Activated CD8-positive, alpha-beta T cell treated with anti-CD3 and anti-CD28 coated beads for 36 hours (primary cell): Measurements from ENCODE around the gene PIP5K1B. TPM values are rescaled to one million over a fixed set of nuclear protein-coding genes. Genes with fewer than 3 reads are reported as not detected.

Experiments
- ATAC-seq: fragments of 200-7000 bp; cut with Tn5 transposase; one replicate; pipeline ENCODE4 v1.10.0; 2021; ENCODE audit warnings: mild to moderate bottlenecking, moderate library complexity
- CTCF ChIA-PET: fragments of 350-600 bp; sonication (Branson Sonifier 250); formaldehyde crosslinking; loops from one replicate; lab custom pipeline; 2021; ENCODE audit warnings: antibody characterized with exemption; lab: Charles Lee
- POLR2A ChIA-PET: fragments of 350-600 bp; sonication (Branson Sonifier 250); formaldehyde crosslinking; loops from one replicate; lab custom pipeline; 2021; ENCODE audit warnings: antibody characterized with exemption; lab: Charles Lee
- DNase-seq: peaks from one replicate; pipeline ENCODE4 v3.0.0-alpha.2; 2020
- H3K27ac Mint-ChIP-seq: one replicate; pipeline ENCODE4 v1.8.0; 2021; ENCODE audit warnings: mild to moderate bottlenecking, mixed read lengths
- H3K27me3 Mint-ChIP-seq: one replicate; pipeline ENCODE4 v1.8.0; 2021; ENCODE audit warnings: mixed read lengths
- H3K36me3 Mint-ChIP-seq: one replicate; pipeline ENCODE4 v1.8.0; 2021; ENCODE audit warnings: low read depth, mixed read lengths
- H3K4me1 Mint-ChIP-seq: one replicate; pipeline ENCODE4 v1.8.0; 2021; ENCODE audit warnings: low read depth, mixed read lengths
- H3K4me3 Mint-ChIP-seq: one replicate; pipeline ENCODE4 v1.8.0; 2021; ENCODE audit warnings: mild to moderate bottlenecking, moderate library complexity, mixed read lengths
- H3K9me3 Mint-ChIP-seq: one replicate; pipeline ENCODE4 v1.8.0; 2021; ENCODE audit warnings: mixed read lengths
- intact Hi-C: fragments of 100-400 bp; cut with micrococcal nuclease; formaldehyde crosslinking; loops from one replicate; pipeline ENCODE4 v1.10.0; 2022
- total RNA-seq, 2 experiments: library from RNA; stranded (reverse); gene quantifications; one replicate each; pipeline ENCODE4 v1.2.3, GENCODE V29; 2021
- TF ChIP-seq, protein P1 (sequence below): fragments of 200-600 bp; IDR thresholded peaks from one replicate; pipeline ENCODE4 v1.8.0; 2022; ENCODE audit warnings: antibody characterized with exemption, mild to moderate bottlenecking

Gene PIP5K1B
- total RNA-seq, 2 experiments from 2014 or later = 0.43 to 0.98 TPM

DNA sequence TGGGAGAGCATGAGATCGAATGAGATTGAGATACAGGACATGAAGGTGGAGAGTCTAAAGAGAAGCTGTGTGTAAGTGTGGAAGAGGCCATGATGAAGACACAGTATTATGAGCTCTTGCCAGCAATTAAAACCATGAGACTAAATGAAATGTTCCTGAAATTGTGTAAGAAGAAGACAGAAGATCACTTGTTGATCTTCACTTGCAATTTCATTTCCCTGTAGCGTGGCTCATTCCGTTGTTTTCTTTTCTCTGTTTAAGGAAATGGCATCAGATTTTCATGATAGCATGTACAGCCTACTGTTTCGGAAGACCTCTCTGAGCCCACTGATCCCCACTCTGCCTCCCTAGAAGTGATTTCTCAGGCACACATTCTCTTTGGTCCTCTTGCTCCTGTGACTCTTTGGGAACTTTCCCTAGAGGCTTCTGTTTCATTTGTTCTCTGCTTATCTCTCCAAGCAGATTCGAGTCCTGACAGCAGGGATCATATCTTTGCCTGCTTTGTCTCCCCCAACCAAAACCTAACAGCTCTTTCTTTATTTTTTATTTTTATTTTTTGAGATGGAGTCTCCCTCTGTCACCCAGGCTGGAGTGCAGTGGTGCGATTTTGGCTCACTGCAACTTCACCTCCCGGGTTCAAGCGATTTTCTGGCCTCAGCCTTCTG lies 16.8 kb downstream of the PIP5K1B start:
- DNase-seq = no peak
- TF ChIP-seq, protein P1, sequence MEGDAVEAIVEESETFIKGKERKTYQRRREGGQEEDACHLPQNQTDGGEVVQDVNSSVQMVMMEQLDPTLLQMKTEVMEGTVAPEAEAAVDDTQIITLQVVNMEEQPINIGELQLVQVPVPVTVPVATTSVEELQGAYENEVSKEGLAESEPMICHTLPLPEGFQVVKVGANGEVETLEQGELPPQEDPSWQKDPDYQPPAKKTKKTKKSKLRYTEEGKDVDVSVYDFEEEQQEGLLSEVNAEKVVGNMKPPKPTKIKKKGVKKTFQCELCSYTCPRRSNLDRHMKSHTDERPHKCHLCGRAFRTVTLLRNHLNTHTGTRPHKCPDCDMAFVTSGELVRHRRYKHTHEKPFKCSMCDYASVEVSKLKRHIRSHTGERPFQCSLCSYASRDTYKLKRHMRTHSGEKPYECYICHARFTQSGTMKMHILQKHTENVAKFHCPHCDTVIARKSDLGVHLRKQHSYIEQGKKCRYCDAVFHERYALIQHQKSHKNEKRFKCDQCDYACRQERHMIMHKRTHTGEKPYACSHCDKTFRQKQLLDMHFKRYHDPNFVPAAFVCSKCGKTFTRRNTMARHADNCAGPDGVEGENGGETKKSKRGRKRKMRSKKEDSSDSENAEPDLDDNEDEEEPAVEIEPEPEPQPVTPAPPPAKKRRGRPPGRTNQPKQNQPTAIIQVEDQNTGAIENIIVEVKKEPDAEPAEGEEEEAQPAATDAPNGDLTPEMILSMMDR = no peak
- intact Hi-C loops = no loop called here
- Mint-ChIP-seq H3K27ac (no peak overlapping the region), H3K4me1 (no peaks in the 10 kb centered on the region), H3K9me3 (no peaks in the 10 kb centered on the region), H3K27me3 (peaks cover 17% of the 10 kb centered on the region), H3K4me3 (no peak overlapping the region), H3K36me3 (no peaks in the 10 kb centered on the region)
- CTCF ChIA-PET = no interaction called here
- no peak for ATAC-seq
- POLR2A ChIA-PET = no interaction called here

DNA sequence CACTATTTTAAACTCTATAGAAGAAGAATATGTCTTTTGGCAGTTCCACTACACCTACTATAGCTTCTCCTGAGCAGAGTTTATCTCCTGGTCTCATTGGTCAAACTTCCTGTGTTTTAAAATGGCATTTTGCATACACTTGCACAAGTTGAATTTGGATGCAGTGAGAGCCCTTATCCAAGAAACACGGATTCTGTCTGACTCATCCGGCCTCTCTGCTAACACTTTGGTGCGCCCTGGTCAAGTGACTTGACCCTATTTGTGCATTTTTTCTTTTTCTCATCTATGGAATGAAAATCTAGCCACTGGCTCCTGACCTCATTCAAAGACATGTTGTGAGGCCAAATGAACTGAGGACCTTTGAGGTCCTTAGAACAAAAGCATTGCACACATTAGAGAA lies 20.0 kb downstream of the PIP5K1B start:
- intact Hi-C loops = no loop called here
- ATAC-seq = no peak
- Mint-ChIP-seq H3K27me3 (peaks cover 26% of the 10 kb centered on the region), H3K36me3 (no peaks in the 10 kb centered on the region), H3K27ac (no peak overlapping the region), H3K4me3 (no peak overlapping the region), H3K9me3 (no peaks in the 10 kb centered on the region), H3K4me1 (no peaks in the 10 kb centered on the region)
- POLR2A ChIA-PET = no interaction called here
- CTCF ChIA-PET = no interaction called here
- no peak for DNase-seq
- TF ChIP-seq, protein P1 = no peak

- no peak overlapping the region for H3K27ac Mint-ChIP-seq
- CTCF ChIA-PET = no interaction called here
- intact Hi-C loops = no loop called here
- H3K9me3 Mint-ChIP-seq = no peaks in the 10 kb centered on the region
- DNase-seq = no peak
- no peaks in the 10 kb centered on the region for H3K36me3 Mint-ChIP-seq
- no peak overlapping the region for H3K4me3 Mint-ChIP-seq
- TF ChIP-seq, protein P1 = no peak
- peaks cover 26% of the 10 kb centered on the region for H3K27me3 Mint-ChIP-seq
- POLR2A ChIA-PET = no interaction called here
- no peak for ATAC-seq
- no peaks in the 10 kb centered on the region for H3K4me1 Mint-ChIP-seq
Measured at GRCh38 chr9:68726489-68726888, 21.4 kb downstream of the PIP5K1B start.

GRCh38 chr9:68727636-68728035 lies 22.6 kb downstream of the PIP5K1B start:
- no peak overlapping the region for H3K27ac Mint-ChIP-seq
- H3K9me3 Mint-ChIP-seq = no peaks in the 10 kb centered on the region
- no peak for ATAC-seq
- ChIA-PET CTCF (no interaction called here), POLR2A (no interaction called here)
- no peak for DNase-seq
- no peaks in the 10 kb centered on the region for H3K36me3 Mint-ChIP-seq
- intact Hi-C loops = no loop called here
- TF ChIP-seq, protein P1 = no peak
- no peaks in the 10 kb centered on the region for H3K4me1 Mint-ChIP-seq
- H3K27me3 Mint-ChIP-seq = peaks cover 30% of the 10 kb centered on the region
- H3K4me3 Mint-ChIP-seq = no peak overlapping the region

DNA sequence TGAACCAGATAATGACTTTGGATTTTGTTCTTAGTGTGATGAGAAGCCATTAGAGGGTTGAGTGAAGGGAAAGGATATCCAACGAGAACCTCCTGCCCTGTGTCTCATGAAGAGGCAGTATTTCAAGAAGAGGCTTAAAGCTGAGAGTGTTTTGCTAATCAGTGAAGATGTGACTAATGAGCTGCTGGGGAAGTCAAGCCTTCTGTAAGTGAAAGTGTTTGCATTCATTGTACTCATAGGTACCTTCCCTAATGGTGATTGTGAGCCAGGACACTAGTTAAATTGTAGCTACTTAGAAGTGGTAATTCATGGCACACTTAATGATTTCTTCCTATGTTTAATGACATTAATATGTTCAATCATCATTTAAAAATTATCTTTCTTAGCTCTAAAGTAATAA lies 23.7 kb downstream of the PIP5K1B start:
- ATAC-seq (no peak), DNase-seq (no peak)
- Mint-ChIP-seq H3K4me3 (no peak overlapping the region), H3K4me1 (no peaks in the 10 kb centered on the region), H3K36me3 (no peaks in the 10 kb centered on the region), H3K27ac (no peak overlapping the region), H3K9me3 (no peaks in the 10 kb centered on the region), H3K27me3 (peaks cover 26% of the 10 kb centered on the region)
- ChIA-PET CTCF (interaction anchor here (0.5 kb wide), 1 partner anchor 94 kb away, joined by 3 read pairs; no protein-coding TSS in a partner anchor), POLR2A (no interaction called here)
- TF ChIP-seq, protein P1 = no peak
- intact Hi-C loops = no loop called here
